ENCODE data around the gene TRAPPC2. TPM values are rescaled to one million over a fixed set of nuclear protein-coding genes. Genes with fewer than 3 reads are reported as not detected.

Gene TRAPPC2
- total and polyA plus RNA-seq, 3 donors from 2014 or later: 7.1 to 9.7 (median 8.7) TPM

DNA sequence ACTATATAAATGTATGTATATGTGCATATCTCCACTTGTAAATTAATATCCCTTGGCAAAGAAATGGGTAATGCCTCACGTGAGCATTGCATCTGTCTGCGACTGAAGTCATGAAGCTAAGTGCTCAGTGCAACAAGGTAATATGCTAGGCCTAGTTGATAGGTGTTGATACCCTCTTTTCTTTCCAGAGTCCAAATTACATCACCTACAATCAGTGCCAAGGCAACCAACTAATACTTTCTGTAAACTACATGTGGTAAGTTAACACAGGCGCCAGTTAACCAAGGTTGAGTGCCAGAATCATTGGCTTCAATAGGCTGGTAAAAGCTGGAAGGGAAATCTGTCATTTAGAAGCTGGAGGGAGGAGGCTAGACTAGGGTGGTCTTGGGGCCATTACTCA lies 41.4 kb upstream of the TRAPPC2 start:
- WGBS, 2 donors: 87 to 94% methylated on average over 3 of the region's 3 CpGs
- no peak for DNase-seq
- no peaks in the 10 kb centered on the region for H3K4me1 ChIP-seq
- H3K4me3 ChIP-seq: no peak overlapping the region
- no peaks in the 10 kb centered on the region for H3K36me3 ChIP-seq (ENCODE audit: low read depth, missing control alignments)
- intact Hi-C loops (cut with DNase I; ENCODE audit: low total_unique reads): no loop called here
- H3K9me3 ChIP-seq: no peaks in the 10 kb centered on the region
- no peaks in the 10 kb centered on the region for H3K27me3 ChIP-seq
- TF ChIP-seq, protein P1, sequence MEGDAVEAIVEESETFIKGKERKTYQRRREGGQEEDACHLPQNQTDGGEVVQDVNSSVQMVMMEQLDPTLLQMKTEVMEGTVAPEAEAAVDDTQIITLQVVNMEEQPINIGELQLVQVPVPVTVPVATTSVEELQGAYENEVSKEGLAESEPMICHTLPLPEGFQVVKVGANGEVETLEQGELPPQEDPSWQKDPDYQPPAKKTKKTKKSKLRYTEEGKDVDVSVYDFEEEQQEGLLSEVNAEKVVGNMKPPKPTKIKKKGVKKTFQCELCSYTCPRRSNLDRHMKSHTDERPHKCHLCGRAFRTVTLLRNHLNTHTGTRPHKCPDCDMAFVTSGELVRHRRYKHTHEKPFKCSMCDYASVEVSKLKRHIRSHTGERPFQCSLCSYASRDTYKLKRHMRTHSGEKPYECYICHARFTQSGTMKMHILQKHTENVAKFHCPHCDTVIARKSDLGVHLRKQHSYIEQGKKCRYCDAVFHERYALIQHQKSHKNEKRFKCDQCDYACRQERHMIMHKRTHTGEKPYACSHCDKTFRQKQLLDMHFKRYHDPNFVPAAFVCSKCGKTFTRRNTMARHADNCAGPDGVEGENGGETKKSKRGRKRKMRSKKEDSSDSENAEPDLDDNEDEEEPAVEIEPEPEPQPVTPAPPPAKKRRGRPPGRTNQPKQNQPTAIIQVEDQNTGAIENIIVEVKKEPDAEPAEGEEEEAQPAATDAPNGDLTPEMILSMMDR (IDR thresholded peaks at IDR 0.05): no peak
- no peak for TF ChIP-seq POLR2A (IDR thresholded peaks at IDR 0.05)
- no peak overlapping the region for H3K27ac ChIP-seq

DNA sequence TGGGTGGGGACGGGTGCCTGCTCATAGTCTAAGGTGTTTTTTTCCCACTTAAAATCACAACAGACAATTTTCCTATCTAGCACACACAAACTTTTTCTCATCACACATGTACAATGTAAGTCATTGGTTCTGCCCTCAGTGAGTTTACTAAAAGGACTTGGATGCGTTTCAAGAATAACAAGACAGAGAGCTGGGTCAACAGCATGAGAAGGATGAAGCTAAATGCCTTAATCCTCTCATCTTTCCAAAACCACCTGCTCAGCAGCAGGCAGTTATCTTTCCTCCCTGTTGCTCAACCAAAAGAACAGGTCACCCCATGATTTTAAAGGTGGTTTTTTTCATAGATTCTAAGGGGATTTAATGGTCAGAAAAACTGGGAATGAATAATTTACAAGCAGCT lies 40.3 kb upstream of the TRAPPC2 start:
- 92 to 93% methylated on average over 2 of the region's 2 CpGs for WGBS, 2 donors
- intact Hi-C loops (cut with DNase I; ENCODE audit: low total_unique reads): no loop called here
- no peaks in the 10 kb centered on the region for H3K4me1 ChIP-seq
- H3K36me3 ChIP-seq (ENCODE audit: low read depth, missing control alignments): no peaks in the 10 kb centered on the region
- no peak overlapping the region for H3K4me3 ChIP-seq
- H3K27ac ChIP-seq: no peak overlapping the region
- TF ChIP-seq, protein P1 (IDR thresholded peaks at IDR 0.05): no peak
- TF ChIP-seq POLR2A (IDR thresholded peaks at IDR 0.05): no peak
- no peaks in the 10 kb centered on the region for H3K9me3 ChIP-seq
- DNase-seq: no peak
- H3K27me3 ChIP-seq: no peaks in the 10 kb centered on the region

DNA sequence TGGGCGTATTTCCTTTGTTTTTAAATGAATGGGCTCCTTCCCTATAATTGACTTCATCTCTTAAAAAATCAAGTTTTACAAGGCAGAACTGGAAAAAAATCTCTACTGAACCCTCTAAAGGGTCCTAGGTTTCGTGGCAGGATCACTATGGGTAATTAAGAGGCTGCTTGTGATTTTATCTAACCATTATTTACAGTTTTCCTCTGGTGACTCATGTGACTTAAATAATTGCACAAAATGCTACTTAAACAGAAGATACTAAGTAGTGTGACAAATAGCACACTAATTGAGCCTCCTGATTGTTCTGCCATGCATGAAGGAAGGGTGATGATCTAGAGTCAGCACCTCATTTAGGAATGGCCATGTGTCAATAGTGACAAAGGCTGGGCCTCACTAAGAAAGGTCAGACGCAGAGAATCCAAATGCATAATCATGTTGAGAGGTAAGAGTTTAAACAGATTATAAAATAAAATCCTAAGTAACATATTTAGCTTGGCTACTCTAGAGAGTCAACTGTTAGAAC lies 35.7 kb upstream of the TRAPPC2 start:
- no peak for DNase-seq
- Histone ChIP-seq H3K27ac (no peak overlapping the region), H3K36me3 (ENCODE audit: low read depth, missing control alignments) (no peaks in the 10 kb centered on the region), H3K27me3 (no peaks in the 10 kb centered on the region), H3K4me1 (peaks cover 2% of the 10 kb centered on the region), H3K4me3 (no peak overlapping the region), H3K9me3 (no peaks in the 10 kb centered on the region)
- intact Hi-C loops (cut with DNase I; ENCODE audit: low total_unique reads): no loop called here
- WGBS, 2 donors: 92% methylated on average over 3 of the region's 3 CpGs
- no peak for TF ChIP-seq POLR2A (IDR thresholded peaks at IDR 0.05)
- TF ChIP-seq, protein P1 (IDR thresholded peaks at IDR 0.05): no peak

DNA sequence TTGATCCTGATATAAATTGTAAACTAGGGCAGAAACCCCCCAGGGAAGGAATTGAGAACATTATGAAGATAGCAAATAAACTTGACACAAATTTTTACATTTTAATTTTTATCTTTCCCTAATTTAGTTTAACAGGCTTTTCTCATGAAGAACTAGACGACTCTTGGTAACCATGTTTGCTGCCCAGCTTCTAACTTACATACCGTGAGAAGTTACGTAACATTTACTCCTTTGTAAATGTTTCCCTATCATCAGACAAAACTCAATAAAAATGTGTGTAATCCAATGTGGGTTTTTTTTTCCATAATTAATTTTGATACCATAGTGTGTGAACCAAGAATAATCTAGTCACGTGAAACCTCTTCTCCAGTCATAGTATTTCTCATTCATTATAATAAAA lies 34.5 kb upstream of the TRAPPC2 start:
- TF ChIP-seq, protein P1 (IDR thresholded peaks at IDR 0.05): no peak
- no peak for TF ChIP-seq POLR2A (IDR thresholded peaks at IDR 0.05)
- WGBS, 2 donors: 84 to 91% methylated on average over 4 of the region's 4 CpGs
- Histone ChIP-seq H3K9me3 (no peaks in the 10 kb centered on the region), H3K27me3 (no peaks in the 10 kb centered on the region), H3K4me1 (peaks cover 2% of the 10 kb centered on the region), H3K27ac (no peak overlapping the region), H3K36me3 (ENCODE audit: low read depth, missing control alignments) (no peaks in the 10 kb centered on the region), H3K4me3 (no peak overlapping the region)
- DNase-seq: no peak
- intact Hi-C loops (cut with DNase I; ENCODE audit: low total_unique reads): no loop called here

DNA sequence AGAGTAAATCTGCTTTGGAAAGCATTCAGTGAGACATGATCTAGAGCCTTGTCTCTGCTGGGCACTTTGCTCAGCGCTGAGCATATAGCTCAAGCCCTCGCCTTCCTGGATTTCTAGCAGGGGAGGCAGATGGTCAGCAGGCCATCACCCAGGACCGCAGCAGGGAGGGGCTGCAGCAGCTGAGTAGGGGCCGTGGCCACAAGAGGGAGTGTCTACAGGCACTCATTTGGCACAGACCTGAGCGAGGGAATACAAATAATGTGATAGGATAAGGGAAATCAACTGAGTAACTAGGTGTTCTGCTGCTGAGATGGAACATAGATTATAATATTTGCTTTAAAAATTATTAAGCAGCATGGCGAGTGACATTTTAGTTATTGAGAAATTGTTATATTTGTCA lies 30.3 kb upstream of the TRAPPC2 start:
- Histone ChIP-seq H3K4me3 (no peak overlapping the region), H3K27ac (peak overlapping the region in 1 of 2 donors; percentile 41), H3K9me3 (no peaks in the 10 kb centered on the region), H3K4me1 (peaks cover 2% of the 10 kb centered on the region), H3K27me3 (no peaks in the 10 kb centered on the region), H3K36me3 (ENCODE audit: low read depth, missing control alignments) (no peaks in the 10 kb centered on the region)
- intact Hi-C loops (cut with DNase I; ENCODE audit: low total_unique reads): no loop called here
- WGBS, 2 donors: 53 to 57% methylated on average over 2 to 6 of the region's 6 CpGs
- no peak for TF ChIP-seq POLR2A (IDR thresholded peaks at IDR 0.05)
- TF ChIP-seq, protein P1 (IDR thresholded peaks at IDR 0.05): peak in 1 of 3 experiments; percentile 14
- peak; percentile 38 for DNase-seq

Measured in testis (tissue), 3 donors.